ENCODE data around the gene TGFBR1. TPM values are rescaled to one million over a fixed set of nuclear protein-coding genes. Genes with fewer than 3 reads are reported as not detected.
"Not testable (repeated sequence)": the region's sequence is repeated elsewhere in the genome, so short reads cannot be mapped to it uniquely, and the experiment has no call there.

The TGFBR1 gene
- total and polyA plus RNA-seq, 2 experiments from 2014 or later: 41.7 to 79.4 TPM

DNA sequence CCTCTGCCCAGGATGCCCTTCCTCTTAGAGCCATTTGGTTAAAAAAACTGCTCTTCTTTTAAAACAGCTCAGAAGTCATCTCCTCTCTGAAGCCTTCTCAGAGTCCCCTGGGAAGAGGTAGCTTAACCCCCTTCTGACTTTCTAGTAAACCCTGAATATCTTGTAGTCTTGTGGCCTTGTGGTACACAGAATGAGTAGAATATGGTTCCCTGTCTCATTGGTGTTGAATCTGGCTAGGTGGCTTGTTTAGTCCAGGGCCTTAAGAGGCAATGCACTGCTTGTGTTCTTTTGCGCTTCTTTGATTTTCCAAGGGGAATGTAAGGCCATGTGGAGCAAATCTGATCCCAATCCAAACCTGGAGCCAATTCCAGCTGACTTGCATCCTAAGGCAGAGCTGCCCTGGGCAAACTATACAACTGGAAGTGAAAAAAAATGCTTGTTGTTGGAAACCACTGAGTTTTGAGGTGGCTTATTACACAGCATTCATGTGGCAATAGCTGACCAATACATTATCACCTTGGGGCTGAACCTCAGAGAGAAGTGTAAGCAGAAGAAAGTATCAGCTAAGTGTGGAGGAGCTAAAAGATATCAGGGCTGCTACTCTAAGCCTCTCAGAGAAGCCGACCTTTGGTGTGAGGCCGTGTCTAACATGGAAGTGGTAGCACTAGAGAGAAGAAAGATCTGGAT is 85.8 kb downstream of the TGFBR1 start:
- TF ChIP-seq EZH2phosphoT487 (IDR thresholded peaks at IDR 0.05; ENCODE audit: low read depth, severe bottlenecking, unreplicated experiment): no peak
- no peak for TF ChIP-seq EZH2 (IDR thresholded peaks at IDR 0.05; ENCODE audit: borderline replicate concordance)
- TF ChIP-seq CTCF (IDR thresholded peaks at IDR 0.05; ENCODE audit: poor library complexity): no peak
- Histone ChIP-seq H3K79me2 (no peaks in the 10 kb centered on the region), H4K20me1 (ENCODE audit: insufficient read depth, poor library complexity, severe bottlenecking) (no peaks in the 10 kb centered on the region), H3K4me1 (ENCODE audit: insufficient read depth) (no peaks in the 10 kb centered on the region), H2AFZ (no peak overlapping the region), H3K4me3 (no peak overlapping the region), H3K27me3 (peaks cover 8% of the 10 kb centered on the region), H3K4me2 (no peak overlapping the region), H3K36me3 (replicated peaks; ENCODE audit: insufficient read depth, low read depth) (no peaks in the 10 kb centered on the region), H3K9me2 (replicated peaks; ENCODE audit: insufficient read depth) (no peaks in the 10 kb centered on the region), H3K27ac (no peak overlapping the region), H3K9me3 (ENCODE audit: low read depth) (no peaks in the 10 kb centered on the region)
- WGBS (ENCODE audit: low lambda C conversion rate, missing lambda C conversion rate): 97% methylated on average over 3 of the region's 3 CpGs
- no peak for DNase-seq (ENCODE audit: low spot score)

DNA sequence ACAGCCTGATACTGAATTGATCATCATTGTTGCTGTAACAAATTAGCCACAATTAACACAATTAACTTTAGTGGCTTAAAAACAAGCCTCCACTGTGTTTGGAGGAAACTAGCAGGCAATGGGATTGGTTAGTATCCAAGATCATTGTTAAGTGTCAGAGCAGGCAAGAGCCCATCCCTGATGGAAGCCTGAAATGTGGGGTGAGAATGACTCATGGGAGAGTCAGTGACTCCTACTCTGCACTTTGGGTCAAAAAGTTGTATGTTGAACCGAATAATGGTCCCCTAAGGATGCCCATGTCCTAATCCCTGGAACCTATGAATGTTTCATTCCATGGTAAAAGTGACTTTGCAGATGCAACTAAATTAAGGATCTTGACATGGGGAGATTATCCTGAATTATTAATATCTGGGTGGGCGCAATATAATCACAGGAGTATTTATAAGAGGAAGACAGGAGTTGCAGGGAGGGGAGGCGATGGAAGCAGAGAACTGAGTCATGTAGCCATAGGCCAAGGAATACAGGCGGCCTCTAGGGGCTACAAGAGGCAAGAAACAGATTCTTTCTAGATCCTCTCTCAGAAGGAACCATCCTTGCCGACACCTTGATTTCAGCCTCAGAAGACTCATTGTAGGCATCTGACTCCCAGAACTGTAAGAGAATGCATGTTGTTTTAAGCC is 88.0 kb downstream of the TGFBR1 start:
- Histone ChIP-seq H3K36me3 (replicated peaks; ENCODE audit: insufficient read depth, low read depth) (no peaks in the 10 kb centered on the region), H3K4me3 (no peak overlapping the region), H3K4me2 (no peak overlapping the region), H4K20me1 (ENCODE audit: insufficient read depth, poor library complexity, severe bottlenecking) (no peaks in the 10 kb centered on the region), H2AFZ (no peak overlapping the region), H3K27me3 (peaks cover 8% of the 10 kb centered on the region), H3K9me2 (replicated peaks; ENCODE audit: insufficient read depth) (no peaks in the 10 kb centered on the region), H3K9me3 (ENCODE audit: low read depth) (no peaks in the 10 kb centered on the region), H3K27ac (no peak overlapping the region), H3K79me2 (no peaks in the 10 kb centered on the region), H3K4me1 (ENCODE audit: insufficient read depth) (no peaks in the 10 kb centered on the region)
- no peak for DNase-seq (ENCODE audit: low spot score)
- 69% methylated on average over 5 of the region's 5 CpGs for WGBS (ENCODE audit: low lambda C conversion rate, missing lambda C conversion rate)
- TF ChIP-seq CTCF (IDR thresholded peaks at IDR 0.05; ENCODE audit: poor library complexity) (no peak), EZH2phosphoT487 (IDR thresholded peaks at IDR 0.05; ENCODE audit: low read depth, severe bottlenecking, unreplicated experiment) (no peak), EZH2 (IDR thresholded peaks at IDR 0.05; ENCODE audit: borderline replicate concordance) (no peak)

- Histone ChIP-seq H4K20me1 (ENCODE audit: insufficient read depth, poor library complexity, severe bottlenecking) (no peaks in the 10 kb centered on the region), H3K27ac (no peak overlapping the region), H3K9me3 (ENCODE audit: low read depth) (no peaks in the 10 kb centered on the region), H3K9me2 (replicated peaks; ENCODE audit: insufficient read depth) (no peaks in the 10 kb centered on the region), H3K36me3 (replicated peaks; ENCODE audit: insufficient read depth, low read depth) (no peaks in the 10 kb centered on the region), H3K4me1 (ENCODE audit: insufficient read depth) (no peaks in the 10 kb centered on the region), H2AFZ (no peak overlapping the region), H3K4me2 (no peak overlapping the region), H3K79me2 (no peaks in the 10 kb centered on the region), H3K27me3 (peaks cover 7% of the 10 kb centered on the region), H3K4me3 (no peak overlapping the region)
- DNase-seq (ENCODE audit: low spot score): no peak
- WGBS (ENCODE audit: low lambda C conversion rate, missing lambda C conversion rate): 83% methylated on average over 2 of the region's 2 CpGs
- TF ChIP-seq EZH2 (IDR thresholded peaks at IDR 0.05; ENCODE audit: borderline replicate concordance) (no peak), EZH2phosphoT487 (IDR thresholded peaks at IDR 0.05; ENCODE audit: low read depth, severe bottlenecking, unreplicated experiment) (no peak), CTCF (IDR thresholded peaks at IDR 0.05; ENCODE audit: poor library complexity) (no peak)
Measured at GRCh38 chr9:99193466-99193821, 88.5 kb downstream of the TGFBR1 start.

DNA sequence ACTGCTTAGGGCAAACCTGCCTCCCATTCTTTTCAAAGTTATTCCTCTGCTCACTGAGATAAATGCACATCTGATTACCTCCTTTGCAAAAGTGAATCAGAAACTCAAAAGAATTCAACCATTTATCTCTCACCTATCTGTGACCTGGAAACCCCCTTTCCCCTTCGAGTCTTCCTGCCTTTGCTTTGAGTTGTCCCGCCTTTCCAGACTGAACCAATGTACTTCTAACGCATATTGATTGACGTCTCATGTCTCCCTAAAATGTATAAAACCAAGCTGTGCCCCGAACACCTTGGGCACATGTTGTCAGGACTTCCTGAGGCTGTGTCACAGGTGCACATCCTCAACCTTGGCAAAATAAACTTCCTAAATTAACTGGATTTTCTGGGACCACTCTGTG is 91.6 kb downstream of the TGFBR1 start:
- H3K27ac ChIP-seq; H3K4me3 ChIP-seq; H3K27me3 ChIP-seq; H3K79me2 ChIP-seq; H3K9me3 ChIP-seq (ENCODE audit: low read depth); H2AFZ ChIP-seq; H3K9me2 ChIP-seq (replicated peaks; ENCODE audit: insufficient read depth); H3K36me3 ChIP-seq (replicated peaks; ENCODE audit: insufficient read depth, low read depth); DNase-seq (ENCODE audit: low spot score); H4K20me1 ChIP-seq (ENCODE audit: insufficient read depth, poor library complexity, severe bottlenecking); H3K4me1 ChIP-seq (ENCODE audit: insufficient read depth); H3K4me2 ChIP-seq: not testable (repeated sequence)
- WGBS (ENCODE audit: low lambda C conversion rate, missing lambda C conversion rate): 89% methylated on average over 5 of the region's 5 CpGs
